Measurements from ENCODE around the gene WDR7.

The WDR7 gene

GRCh38 chr18:57052173-57052572 lies 401.0 kb downstream of the WDR7 start:
- Mint-ChIP-seq H3K27me3 (peaks cover 8% of the 10 kb centered on the region), H3K4me1 (ENCODE audit: low read depth) (no peaks in the 10 kb centered on the region), H3K36me3 (ENCODE audit: low read depth) (no peaks in the 10 kb centered on the region), H3K9me3 (peaks cover 8% of the 10 kb centered on the region), H3K4me3 (no peak overlapping the region), H3K27ac (no peak overlapping the region)
- DNase-seq: no peak

GRCh38 chr18:57052759-57053158 lies 401.6 kb downstream of the WDR7 start:
- peaks cover 8% of the 10 kb centered on the region for H3K9me3 Mint-ChIP-seq
- no peaks in the 10 kb centered on the region for H3K36me3 Mint-ChIP-seq (ENCODE audit: low read depth)
- no peak overlapping the region for H3K4me3 Mint-ChIP-seq
- no peak overlapping the region for H3K27ac Mint-ChIP-seq
- H3K27me3 Mint-ChIP-seq: peaks cover 13% of the 10 kb centered on the region
- no peak for DNase-seq
- peaks cover 2% of the 10 kb centered on the region for H3K4me1 Mint-ChIP-seq (ENCODE audit: low read depth)

GRCh38 chr18:57054891-57055290 lies 403.7 kb downstream of the WDR7 start:
- Mint-ChIP-seq H3K36me3 (ENCODE audit: low read depth) (no peaks in the 10 kb centered on the region), H3K27ac (no peak overlapping the region), H3K27me3 (peaks cover 22% of the 10 kb centered on the region), H3K4me3 (no peak overlapping the region), H3K4me1 (ENCODE audit: low read depth) (peaks cover 8% of the 10 kb centered on the region), H3K9me3 (peaks cover 8% of the 10 kb centered on the region)
- DNase-seq: no peak

- Mint-ChIP-seq H3K36me3 (ENCODE audit: low read depth) (no peaks in the 10 kb centered on the region), H3K4me1 (ENCODE audit: low read depth) (peaks cover 8% of the 10 kb centered on the region), H3K27me3 (peaks cover 22% of the 10 kb centered on the region), H3K9me3 (peaks cover 8% of the 10 kb centered on the region), H3K27ac (peak overlapping the region; percentile 4), H3K4me3 (no peak overlapping the region)
- DNase-seq: no peak
Measured at GRCh38 chr18:57057890-57058289, 406.7 kb downstream of the WDR7 start.

GRCh38 chr18:57058734-57059133 lies 407.6 kb downstream of the WDR7 start:
- Mint-ChIP-seq H3K27ac (no peak overlapping the region), H3K9me3 (peaks cover 8% of the 10 kb centered on the region), H3K27me3 (peaks cover 25% of the 10 kb centered on the region), H3K36me3 (ENCODE audit: low read depth) (no peaks in the 10 kb centered on the region), H3K4me1 (ENCODE audit: low read depth) (peaks cover 8% of the 10 kb centered on the region), H3K4me3 (no peak overlapping the region)
- no peak for DNase-seq

GRCh38 chr18:57059366-57059765 lies 408.2 kb downstream of the WDR7 start:
- Mint-ChIP-seq H3K36me3 (ENCODE audit: low read depth) (no peaks in the 10 kb centered on the region), H3K4me3 (no peak overlapping the region), H3K27ac (no peak overlapping the region), H3K27me3 (peaks cover 31% of the 10 kb centered on the region), H3K9me3 (peaks cover 7% of the 10 kb centered on the region), H3K4me1 (ENCODE audit: low read depth) (peaks cover 8% of the 10 kb centered on the region)
- DNase-seq: no peak

GRCh38 chr18:57060814-57061213 lies 409.7 kb downstream of the WDR7 start:
- Mint-ChIP-seq H3K27me3 (peaks cover 28% of the 10 kb centered on the region), H3K27ac (no peak overlapping the region), H3K36me3 (ENCODE audit: low read depth) (no peaks in the 10 kb centered on the region), H3K9me3 (peaks cover 2% of the 10 kb centered on the region), H3K4me1 (ENCODE audit: low read depth) (peaks cover 8% of the 10 kb centered on the region), H3K4me3 (no peak overlapping the region)
- no peak for DNase-seq

- Mint-ChIP-seq H3K4me1 (ENCODE audit: low read depth) (peaks cover 8% of the 10 kb centered on the region), H3K27me3 (peaks cover 25% of the 10 kb centered on the region), H3K4me3 (no peak overlapping the region), H3K9me3 (no peaks in the 10 kb centered on the region), H3K36me3 (ENCODE audit: low read depth) (no peaks in the 10 kb centered on the region), H3K27ac (no peak overlapping the region)
- no peak for DNase-seq
Measured at GRCh38 chr18:57062178-57062577, 411.0 kb downstream of the WDR7 start.

- Mint-ChIP-seq H3K9me3 (no peaks in the 10 kb centered on the region), H3K27me3 (peaks cover 19% of the 10 kb centered on the region), H3K36me3 (ENCODE audit: low read depth) (no peaks in the 10 kb centered on the region), H3K4me1 (ENCODE audit: low read depth) (peaks cover 5% of the 10 kb centered on the region), H3K27ac (no peak overlapping the region), H3K4me3 (no peak overlapping the region)
- DNase-seq: no peak
Measured at GRCh38 chr18:57062844-57063243, 411.7 kb downstream of the WDR7 start.

- Mint-ChIP-seq H3K4me1 (ENCODE audit: low read depth) (no peaks in the 10 kb centered on the region), H3K36me3 (ENCODE audit: low read depth) (no peaks in the 10 kb centered on the region), H3K27me3 (peaks cover 11% of the 10 kb centered on the region), H3K9me3 (no peaks in the 10 kb centered on the region), H3K27ac (no peak overlapping the region), H3K4me3 (no peak overlapping the region)
- no peak for DNase-seq
Measured at GRCh38 chr18:57063601-57064103, 412.5 kb downstream of the WDR7 start.

- no peak overlapping the region for H3K27ac Mint-ChIP-seq
- H3K4me3 Mint-ChIP-seq: no peak overlapping the region
- peaks cover 7% of the 10 kb centered on the region for H3K27me3 Mint-ChIP-seq
- H3K36me3 Mint-ChIP-seq (ENCODE audit: low read depth): no peaks in the 10 kb centered on the region
- no peak for DNase-seq
- H3K4me1 Mint-ChIP-seq (ENCODE audit: low read depth): peaks cover 15% of the 10 kb centered on the region
- no peaks in the 10 kb centered on the region for H3K9me3 Mint-ChIP-seq
Measured at GRCh38 chr18:57073501-57074187, 422.5 kb downstream of the WDR7 start.

GRCh38 chr18:57075716-57076400 lies 424.7 kb downstream of the WDR7 start:
- Mint-ChIP-seq H3K36me3 (ENCODE audit: low read depth) (no peaks in the 10 kb centered on the region), H3K4me1 (ENCODE audit: low read depth) (peaks cover 17% of the 10 kb centered on the region), H3K27me3 (peaks cover 4% of the 10 kb centered on the region), H3K27ac (no peak overlapping the region), H3K9me3 (peaks cover 3% of the 10 kb centered on the region), H3K4me3 (no peak overlapping the region)
- DNase-seq: no peak

GRCh38 chr18:57077005-57077765 lies 426.0 kb downstream of the WDR7 start:
- Mint-ChIP-seq H3K36me3 (ENCODE audit: low read depth) (no peaks in the 10 kb centered on the region), H3K4me3 (no peak overlapping the region)
- DNase-seq: no peak

GRCh38 chr18:57077786-57078552 lies 426.8 kb downstream of the WDR7 start:
- peaks cover 3% of the 10 kb centered on the region for H3K9me3 Mint-ChIP-seq
- no peak overlapping the region for H3K4me3 Mint-ChIP-seq
- H3K36me3 Mint-ChIP-seq (ENCODE audit: low read depth): no peaks in the 10 kb centered on the region
- peak; percentile 43 for DNase-seq
- no peak overlapping the region for H3K27ac Mint-ChIP-seq
- H3K4me1 Mint-ChIP-seq (ENCODE audit: low read depth): peaks cover 17% of the 10 kb centered on the region
- peaks cover 6% of the 10 kb centered on the region for H3K27me3 Mint-ChIP-seq

More at GRCh38 chr18:57077005-57077765, 426.0 kb downstream of the WDR7 start:
- peaks cover 17% of the 10 kb centered on the region for H3K4me1 Mint-ChIP-seq (ENCODE audit: low read depth)
- peaks cover 3% of the 10 kb centered on the region for H3K9me3 Mint-ChIP-seq
- no peak overlapping the region for H3K27ac Mint-ChIP-seq
- H3K27me3 Mint-ChIP-seq: peaks cover 6% of the 10 kb centered on the region
